SK-N-SH treated with all-trans-retinoic acid at 6 μM for 48 hours (cell line): ENCODE results near the gene HRG.

Source experiments
- ATAC-seq: fragments of 200-7000 bp; cut with Tn5 transposase; 3 replicates; pipeline ENCODE4 v1.9.1; 2020; ENCODE audit warnings: mild to moderate bottlenecking, moderate library complexity
- ARNTL ChIP-seq: fragments of 450-650 bp; formaldehyde crosslinking; IDR thresholded peaks from 2 replicates; pipeline ENCODE4 v1.5.0; 2020; ENCODE audit warnings: low read depth, mild to moderate bottlenecking, moderate library complexity, borderline replicate concordance
- BACH2 ChIP-seq: fragments of 250-450 bp; sonication (Bioruptor Pico); IDR thresholded peaks from 2 replicates; pipeline ENCODE4 v1.9.0; 2021; ENCODE audit warnings: mild to moderate bottlenecking, borderline replicate concordance
- CSDC2 ChIP-seq: fragments of 250-450 bp; sonication (Bioruptor Pico); IDR thresholded peaks from 2 replicates; pipeline ENCODE4 v1.5.0; 2020; ENCODE audit warnings: mild to moderate bottlenecking, moderate library complexity
- ESRRG ChIP-seq: fragments of 250-450 bp; sonication (Bioruptor Pico); IDR thresholded peaks from 2 replicates; pipeline ENCODE4 v1.6.1; 2021; ENCODE audit warnings: mild to moderate bottlenecking
- GLIS3 ChIP-seq: fragments of 250-450 bp; sonication (Bioruptor Pico); IDR thresholded peaks from 2 replicates; pipeline ENCODE4 v1.5.0; 2020; ENCODE audit warnings: mild to moderate bottlenecking, moderate library complexity
- ISL1 ChIP-seq: fragments of 250-450 bp; sonication (Bioruptor Pico); IDR thresholded peaks from 2 replicates; pipeline ENCODE4 v2.1.2; 2022; ENCODE audit warnings: mild to moderate bottlenecking, moderate library complexity
- OSR1 ChIP-seq: fragments of 250-450 bp; sonication (Bioruptor Pico); IDR thresholded peaks from 2 replicates; pipeline ENCODE4 v1.8.0; 2022; ENCODE audit warnings: moderate library complexity, mild to moderate bottlenecking, inconsistent platforms
- PPARA ChIP-seq: fragments of 250-450 bp; sonication (Bioruptor Pico); IDR thresholded peaks from 2 replicates; pipeline ENCODE4 v1.5.0; 2020; ENCODE audit warnings: mild to moderate bottlenecking, borderline replicate concordance
- RARB ChIP-seq: fragments of 250-450 bp; sonication (Bioruptor Pico); IDR thresholded peaks from 2 replicates; pipeline ENCODE4 v1.8.0; 2021; ENCODE audit warnings: mild to moderate bottlenecking, moderate library complexity
- TCF4 ChIP-seq: fragments of 250-450 bp; sonication (Bioruptor Pico); IDR thresholded peaks from 2 replicates; pipeline ENCODE4 v1.8.0; 2021; ENCODE audit warnings: mild to moderate bottlenecking, moderate library complexity, borderline replicate concordance
- TOX ChIP-seq: fragments of 250-450 bp; sonication (Bioruptor Pico); IDR thresholded peaks from 2 replicates; pipeline ENCODE4 v1.8.0; 2021; ENCODE audit warnings: mild to moderate bottlenecking, moderate library complexity, borderline replicate concordance
- ZC3H10 ChIP-seq: fragments of 250-450 bp; sonication (Bioruptor Pico); IDR thresholded peaks from 2 replicates; pipeline ENCODE4 v1.5.1; 2021; ENCODE audit warnings: mild to moderate bottlenecking, moderate library complexity
- ZFP3 ChIP-seq: fragments of 250-450 bp; sonication (Bioruptor Pico); IDR thresholded peaks from 2 replicates; pipeline ENCODE4 v1.5.0; 2020; ENCODE audit warnings: mild to moderate bottlenecking, moderate library complexity
- ZFP30 ChIP-seq: fragments of 450-650 bp; formaldehyde crosslinking; IDR thresholded peaks from 2 replicates; pipeline ENCODE4 v1.5.0; 2022; ENCODE audit warnings: mild to moderate bottlenecking, moderate library complexity
- ZNF565 ChIP-seq: fragments of 450-650 bp; formaldehyde crosslinking; conservative IDR thresholded peaks from 2 replicates; pipeline ENCODE4 v1.5.0; 2020; ENCODE audit warnings: low read depth, mild to moderate bottlenecking, moderate library complexity
- ZNF70 ChIP-seq: fragments of 450-650 bp; formaldehyde crosslinking; IDR thresholded peaks from 2 replicates; pipeline ENCODE4 v1.5.0; 2020; ENCODE audit warnings: mild to moderate bottlenecking, moderate library complexity
- ZNF8 ChIP-seq: fragments of 450-650 bp; formaldehyde crosslinking; IDR thresholded peaks from 2 replicates; pipeline ENCODE4 v1.5.0; 2020; ENCODE audit warnings: mild to moderate bottlenecking, moderate library complexity
- TF ChIP-seq, protein P1 (sequence below): fragments of 250-450 bp; sonication (Bioruptor Pico); IDR thresholded peaks from 2 replicates; pipeline ENCODE4 v1.8.0; 2021; ENCODE audit warnings: low read depth, mild to moderate bottlenecking, moderate library complexity, borderline replicate concordance
- TF ChIP-seq, protein P2 (sequence below): fragments of 250-450 bp; sonication (Bioruptor Pico); IDR thresholded peaks from 2 replicates; pipeline ENCODE4 v1.5.0; 2020; ENCODE audit warnings: mild to moderate bottlenecking, moderate library complexity
- TF ChIP-seq, protein P3 (sequence below): fragments of 250-450 bp; sonication (Bioruptor Pico); IDR thresholded peaks from 2 replicates; pipeline ENCODE4 v1.8.0; 2020; ENCODE audit warnings: mild to moderate bottlenecking, moderate library complexity, borderline replicate concordance
- TF ChIP-seq, protein P4 (sequence below): fragments of 250-450 bp; sonication (Bioruptor Pico); IDR thresholded peaks from 2 replicates; pipeline ENCODE4 v1.5.1; 2020; ENCODE audit warnings: low read depth, mild to moderate bottlenecking, moderate library complexity

HRG gene

DNA sequence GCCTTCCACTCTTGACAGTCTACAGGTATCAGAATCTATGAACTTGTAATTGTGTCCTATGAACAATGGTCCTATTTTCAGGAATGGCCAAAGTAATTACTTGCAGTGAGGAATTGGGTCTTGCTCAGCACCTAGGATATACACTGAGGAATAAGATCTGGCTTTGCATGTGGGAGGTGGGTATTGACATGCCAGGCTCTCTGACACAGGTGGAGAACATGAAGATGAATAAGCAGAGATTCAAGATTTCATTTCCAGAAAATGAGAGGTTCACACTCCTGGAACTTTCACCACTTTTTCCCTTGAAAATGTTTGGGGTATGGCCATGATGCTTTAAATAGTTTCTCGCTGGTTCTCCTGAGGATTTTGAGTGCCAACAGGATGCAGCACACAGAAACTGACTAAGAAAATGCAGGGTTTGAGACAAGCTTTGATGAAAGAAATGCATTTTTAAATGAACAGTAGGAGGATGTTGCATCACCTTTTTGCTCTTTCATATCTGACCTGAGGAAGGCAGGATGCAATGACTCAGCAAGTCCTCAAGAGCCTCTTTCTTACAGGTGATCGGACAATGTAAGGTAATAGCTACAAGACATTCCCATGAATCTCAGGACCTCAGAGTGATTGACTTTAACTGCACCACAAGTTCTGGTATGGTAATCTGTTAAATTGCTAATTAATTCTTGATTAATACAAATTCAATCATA is 3.7 kb downstream of the HRG start:
- ATAC-seq, result no peak
- TF ChIP-seq OSR1 (CRISPR knock-in tag), result no peak
- no peak for TF ChIP-seq TCF4 (CRISPR knock-in tag)
- TF ChIP-seq, protein P1, sequence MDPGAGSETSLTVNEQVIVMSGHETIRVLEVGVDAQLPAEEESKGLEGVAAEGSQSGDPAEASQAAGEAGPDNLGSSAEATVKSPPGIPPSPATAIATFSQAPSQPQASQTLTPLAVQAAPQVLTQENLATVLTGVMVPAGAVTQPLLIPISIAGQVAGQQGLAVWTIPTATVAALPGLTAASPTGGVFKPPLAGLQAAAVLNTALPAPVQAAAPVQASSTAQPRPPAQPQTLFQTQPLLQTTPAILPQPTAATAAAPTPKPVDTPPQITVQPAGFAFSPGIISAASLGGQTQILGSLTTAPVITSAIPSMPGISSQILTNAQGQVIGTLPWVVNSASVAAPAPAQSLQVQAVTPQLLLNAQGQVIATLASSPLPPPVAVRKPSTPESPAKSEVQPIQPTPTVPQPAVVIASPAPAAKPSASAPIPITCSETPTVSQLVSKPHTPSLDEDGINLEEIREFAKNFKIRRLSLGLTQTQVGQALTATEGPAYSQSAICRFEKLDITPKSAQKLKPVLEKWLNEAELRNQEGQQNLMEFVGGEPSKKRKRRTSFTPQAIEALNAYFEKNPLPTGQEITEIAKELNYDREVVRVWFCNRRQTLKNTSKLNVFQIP (CRISPR knock-in tag), result no peak
- TF ChIP-seq, protein P2, sequence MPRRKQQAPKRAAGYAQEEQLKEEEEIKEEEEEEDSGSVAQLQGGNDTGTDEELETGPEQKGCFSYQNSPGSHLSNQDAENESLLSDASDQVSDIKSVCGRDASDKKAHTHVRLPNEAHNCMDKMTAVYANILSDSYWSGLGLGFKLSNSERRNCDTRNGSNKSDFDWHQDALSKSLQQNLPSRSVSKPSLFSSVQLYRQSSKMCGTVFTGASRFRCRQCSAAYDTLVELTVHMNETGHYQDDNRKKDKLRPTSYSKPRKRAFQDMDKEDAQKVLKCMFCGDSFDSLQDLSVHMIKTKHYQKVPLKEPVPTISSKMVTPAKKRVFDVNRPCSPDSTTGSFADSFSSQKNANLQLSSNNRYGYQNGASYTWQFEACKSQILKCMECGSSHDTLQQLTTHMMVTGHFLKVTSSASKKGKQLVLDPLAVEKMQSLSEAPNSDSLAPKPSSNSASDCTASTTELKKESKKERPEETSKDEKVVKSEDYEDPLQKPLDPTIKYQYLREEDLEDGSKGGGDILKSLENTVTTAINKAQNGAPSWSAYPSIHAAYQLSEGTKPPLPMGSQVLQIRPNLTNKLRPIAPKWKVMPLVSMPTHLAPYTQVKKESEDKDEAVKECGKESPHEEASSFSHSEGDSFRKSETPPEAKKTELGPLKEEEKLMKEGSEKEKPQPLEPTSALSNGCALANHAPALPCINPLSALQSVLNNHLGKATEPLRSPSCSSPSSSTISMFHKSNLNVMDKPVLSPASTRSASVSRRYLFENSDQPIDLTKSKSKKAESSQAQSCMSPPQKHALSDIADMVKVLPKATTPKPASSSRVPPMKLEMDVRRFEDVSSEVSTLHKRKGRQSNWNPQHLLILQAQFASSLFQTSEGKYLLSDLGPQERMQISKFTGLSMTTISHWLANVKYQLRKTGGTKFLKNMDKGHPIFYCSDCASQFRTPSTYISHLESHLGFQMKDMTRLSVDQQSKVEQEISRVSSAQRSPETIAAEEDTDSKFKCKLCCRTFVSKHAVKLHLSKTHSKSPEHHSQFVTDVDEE (CRISPR knock-in tag), result no peak
- TF ChIP-seq CSDC2 (CRISPR knock-in tag), result no peak
- no peak for TF ChIP-seq ZC3H10
- no peak for TF ChIP-seq ARNTL (CRISPR knock-in tag)
- TF ChIP-seq PPARA (CRISPR knock-in tag), result no peak
- no peak for TF ChIP-seq TOX (CRISPR knock-in tag)

DNA sequence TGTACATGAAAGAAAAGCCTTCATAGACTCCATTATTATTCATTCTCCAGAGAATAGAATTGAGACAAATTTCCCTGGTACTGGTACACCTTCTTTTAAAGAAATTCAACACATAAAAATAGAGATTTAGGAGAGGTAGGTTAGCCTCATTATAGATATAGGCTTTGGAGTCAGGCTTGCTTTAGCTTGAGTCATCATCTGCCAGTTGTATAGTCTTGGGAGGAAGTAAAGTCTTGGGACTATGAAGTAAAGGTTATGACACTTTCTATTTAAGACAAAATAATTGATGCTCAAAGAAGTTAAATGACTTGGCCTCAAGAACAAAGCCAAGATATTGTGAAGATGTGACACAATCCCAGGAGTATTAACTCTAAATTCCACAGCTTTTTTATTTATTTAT is 4.3 kb downstream of the HRG start:
- no peak for ATAC-seq
- TF ChIP-seq, protein P3, sequence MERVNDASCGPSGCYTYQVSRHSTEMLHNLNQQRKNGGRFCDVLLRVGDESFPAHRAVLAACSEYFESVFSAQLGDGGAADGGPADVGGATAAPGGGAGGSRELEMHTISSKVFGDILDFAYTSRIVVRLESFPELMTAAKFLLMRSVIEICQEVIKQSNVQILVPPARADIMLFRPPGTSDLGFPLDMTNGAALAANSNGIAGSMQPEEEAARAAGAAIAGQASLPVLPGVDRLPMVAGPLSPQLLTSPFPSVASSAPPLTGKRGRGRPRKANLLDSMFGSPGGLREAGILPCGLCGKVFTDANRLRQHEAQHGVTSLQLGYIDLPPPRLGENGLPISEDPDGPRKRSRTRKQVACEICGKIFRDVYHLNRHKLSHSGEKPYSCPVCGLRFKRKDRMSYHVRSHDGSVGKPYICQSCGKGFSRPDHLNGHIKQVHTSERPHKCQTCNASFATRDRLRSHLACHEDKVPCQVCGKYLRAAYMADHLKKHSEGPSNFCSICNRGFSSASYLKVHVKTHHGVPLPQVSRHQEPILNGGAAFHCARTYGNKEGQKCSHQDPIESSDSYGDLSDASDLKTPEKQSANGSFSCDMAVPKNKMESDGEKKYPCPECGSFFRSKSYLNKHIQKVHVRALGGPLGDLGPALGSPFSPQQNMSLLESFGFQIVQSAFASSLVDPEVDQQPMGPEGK (CRISPR knock-in tag), result no peak
- TF ChIP-seq ZNF70 (CRISPR knock-in tag) (no peak), ZFP30 (no peak), GLIS3 (CRISPR knock-in tag) (no peak), OSR1 (CRISPR knock-in tag) (no peak), ZNF565 (CRISPR knock-in tag) (no peak), ZFP3 (CRISPR knock-in tag) (no peak), ARNTL (CRISPR knock-in tag) (no peak), BACH2 (no peak), RARB (CRISPR knock-in tag) (no peak), ZNF8 (CRISPR knock-in tag) (no peak), ESRRG (no peak), CSDC2 (CRISPR knock-in tag) (no peak), ISL1 (CRISPR knock-in tag) (no peak), ZC3H10 (no peak)
- TF ChIP-seq, protein P1 (CRISPR knock-in tag), result no peak
- TF ChIP-seq, protein P2 (CRISPR knock-in tag), result no peak
- TF ChIP-seq, protein P4, sequence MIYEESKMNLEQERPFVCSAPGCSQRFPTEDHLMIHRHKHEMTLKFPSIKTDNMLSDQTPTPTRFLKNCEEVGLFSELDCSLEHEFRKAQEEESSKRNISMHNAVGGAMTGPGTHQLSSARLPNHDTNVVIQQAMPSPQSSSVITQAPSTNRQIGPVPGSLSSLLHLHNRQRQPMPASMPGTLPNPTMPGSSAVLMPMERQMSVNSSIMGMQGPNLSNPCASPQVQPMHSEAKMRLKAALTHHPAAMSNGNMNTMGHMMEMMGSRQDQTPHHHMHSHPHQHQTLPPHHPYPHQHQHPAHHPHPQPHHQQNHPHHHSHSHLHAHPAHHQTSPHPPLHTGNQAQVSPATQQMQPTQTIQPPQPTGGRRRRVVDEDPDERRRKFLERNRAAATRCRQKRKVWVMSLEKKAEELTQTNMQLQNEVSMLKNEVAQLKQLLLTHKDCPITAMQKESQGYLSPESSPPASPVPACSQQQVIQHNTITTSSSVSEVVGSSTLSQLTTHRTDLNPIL (CRISPR knock-in tag), result no peak
